HCT116 (cell line): ENCODE data around the gene RIMS4. TPM values are rescaled to one million over a fixed set of nuclear protein-coding genes. Genes with fewer than 3 reads are reported as not detected.
"Not testable (repeated sequence)": the region's sequence is repeated elsewhere in the genome, so short reads cannot be mapped to it uniquely, and the experiment has no call there.

Experiments used
- ATAC-seq: fragments of 200-7000 bp; cut with Tn5 transposase; 2 replicates; pipeline ENCODE4 v1.9.1; 2020; ENCODE audit warnings: mild to moderate bottlenecking, moderate library complexity
- BruUV-seq: library from RNA; stranded (reverse); fragments of 400-500 nt; replicated peaks from 2 replicates; lab custom pipeline; 2021; lab: Mats Ljungman, UMichigan
- CTCF ChIA-PET: fragments of 300-600 bp; sonication (Branson Sonifier 250); formaldehyde crosslinking; loops from one replicate; lab custom pipeline; 2021; ENCODE audit warnings: antibody characterized with exemption; lab: Charles Lee
- POLR2A ChIA-PET: fragments of 300-600, 350-600 bp; sonication (Branson Sonifier 250); formaldehyde crosslinking; loops from one replicate; lab custom pipeline; 2021; ENCODE audit warnings: antibody characterized with exemption; lab: Charles Lee
- RAD21 ChIA-PET, 2 experiments: fragments of 300-600 bp; sonication (Branson Sonifier 250); formaldehyde crosslinking; loops; one replicate each; lab custom pipeline; 2023; ENCODE audit warnings: low total read pairs in 2 of 2; ENCODE audit not compliant: uncharacterized antibody in 2 of 2, unreplicated experiment in 2 of 2, low non-redundant PET in 1 of 2; lab: Charles Lee
- DNase-seq: peaks from one replicate; pipeline ENCODE4 v3.0.0-alpha.2; 2010; ENCODE audit warnings: low read depth, low spot score
- H2AFZ ChIP-seq: fragments of 200-600 bp; shearing (Covaris generic), sonication (generic); 2 replicates; pipeline ENCODE4 v1.6.1; 2017; ENCODE audit warnings: low read depth, mixed run types, mixed read lengths, antibody characterized with exemption, low read length; ENCODE audit not compliant: poor library complexity, severe bottlenecking
- H3K27ac ChIP-seq: 2 replicates; pipeline ENCODE4 v1.5.1; 2012; ENCODE audit warnings: low read depth, low read length
- H3K27me3 ChIP-seq: fragments of 200-600 bp; sonication (generic); 2 replicates; pipeline ENCODE4 v1.6.1; 2016; ENCODE audit warnings: mixed run types, low read length, mixed read lengths; ENCODE audit not compliant: insufficient read depth
- H3K36me3 ChIP-seq, 2 experiments: fragments of 200-500 bp in 1 of 2; fragments of 200-600 bp in 1 of 2; sonication (Bioruptor generic) in 1 of 2; sonication (generic) in 1 of 2; 2 replicates each; pipeline versions ENCODE4 v1.5.1 to v1.6.1; 2014 to 2016; ENCODE audit warnings: low read length in 2 of 2, inconsistent platforms in 1 of 2, mixed read lengths in 1 of 2, mixed run types in 1 of 2; ENCODE audit not compliant: insufficient read depth in 2 of 2, control insufficient read depth in 1 of 2
- H3K4me1 ChIP-seq, 2 experiments: fragments of 200-600 bp in 1 of 2; sonication (generic) in 1 of 2; 2 replicates each; pipeline versions ENCODE4 v1.5.1 to v1.6.1; 2012 to 2017; ENCODE audit warnings: low read length in 2 of 2, inconsistent platforms in 1 of 2, mild to moderate bottlenecking in 1 of 2, mixed read lengths in 1 of 2, mixed run types in 1 of 2, moderate library complexity in 1 of 2; ENCODE audit not compliant: insufficient read depth in 2 of 2, control insufficient read depth in 1 of 2
- H3K4me2 ChIP-seq: fragments of 200-600 bp; sonication (generic); 2 replicates; pipeline ENCODE4 v1.6.1; 2017; ENCODE audit warnings: mixed run types, low read length, mixed read lengths
- H3K4me3 ChIP-seq, 2 experiments: fragments of 200-600 bp in 1 of 2; sonication (generic) in 1 of 2; replicated peaks in 1 of 2; 2 replicates each; pipeline ENCODE4 v1.5.1; 2011 to 2016; ENCODE audit warnings: low read length in 2 of 2, control low read depth in 1 of 2, low read depth in 1 of 2, mild to moderate bottlenecking in 1 of 2, mixed read lengths in 1 of 2, mixed run types in 1 of 2
- H3K79me2 ChIP-seq: fragments of 200-600 bp; sonication (generic); 2 replicates; pipeline ENCODE4 v1.6.1; 2017; ENCODE audit warnings: mild to moderate bottlenecking, mixed run types, low read length, moderate library complexity, mixed read lengths; ENCODE audit not compliant: insufficient read depth
- H3K9ac ChIP-seq: fragments of 200-600 bp; sonication (generic); 2 replicates; pipeline ENCODE4 v1.6.1; 2016; ENCODE audit warnings: low read length, mixed read lengths
- H3K9me2 ChIP-seq: fragments of 200-600 bp; sonication (generic), shearing (Covaris generic); 2 replicates; pipeline ENCODE4 v1.6.1; 2017; ENCODE audit warnings: mixed run types, mild to moderate bottlenecking, moderate library complexity; ENCODE audit not compliant: insufficient read depth
- H3K9me3 ChIP-seq, 2 experiments: fragments of 200-500 bp in 1 of 2; fragments of 200-600 bp in 1 of 2; sonication (Bioruptor generic) in 1 of 2; sonication (generic) in 1 of 2; 2 replicates each; pipeline ENCODE4 v1.6.1; 2014 to 2017; ENCODE audit warnings: low read length in 2 of 2, mixed read lengths in 2 of 2, inconsistent platforms in 1 of 2, low read depth in 1 of 2, mild to moderate bottlenecking in 1 of 2, mixed run types in 1 of 2, moderate library complexity in 1 of 2; ENCODE audit not compliant: control insufficient read depth in 1 of 2, insufficient read depth in 1 of 2
- H4K20me1 ChIP-seq: fragments of 200-600 bp; sonication (generic), shearing (Covaris generic); 2 replicates; pipeline ENCODE4 v1.6.1; 2017; ENCODE audit warnings: mixed run types, mild to moderate bottlenecking, moderate library complexity; ENCODE audit not compliant: insufficient read depth
- EZH2 ChIP-seq: fragments of 200-600 bp; sonication (generic); IDR thresholded peaks from 2 replicates; pipeline ENCODE4 v1.6.1; 2017; ENCODE audit warnings: antibody characterized with exemption, mixed run types
- JUND ChIP-seq: IDR thresholded peaks from 2 replicates; pipeline ENCODE4 v1.6.1; 2012
- POLR2A ChIP-seq: IDR thresholded peaks from 2 replicates; pipeline ENCODE4 v1.7.0; 2011; ENCODE audit warnings: borderline replicate concordance; ENCODE audit not compliant: insufficient read depth, insufficient read length; ENCODE audit errors: extremely low read depth
- YY1 ChIP-seq: IDR thresholded peaks from 2 replicates; pipeline ENCODE4 v1.6.1; 2011; ENCODE audit warnings: low read length, low read depth, moderate library complexity, mild to moderate bottlenecking; ENCODE audit not compliant: insufficient replicate concordance; ENCODE audit errors: extremely low read depth
- ZFX ChIP-seq: fragments of 450-650 bp; IDR thresholded peaks from 2 replicates; pipeline ENCODE4 v1.6.1; 2017
- ZNF274 ChIP-seq: fragments of 200-500 bp; sonication (Bioruptor generic); IDR thresholded peaks from 2 replicates; pipeline ENCODE4 v1.6.1; 2014; ENCODE audit warnings: mild to moderate bottlenecking, low read depth, low read length, inconsistent platforms
- intact Hi-C: fragments of 100-400 bp; cut with micrococcal nuclease; formaldehyde crosslinking; loops from 2 replicates; pipeline ENCODE4 v1.10.0; 2022
- total RNA-seq: library from RNA; stranded (reverse); gene quantifications from one replicate; pipeline ENCODE4 v1.2.1, GENCODE V29; 2021; ENCODE audit not compliant: unreplicated experiment
- TF ChIP-seq, protein P1 (sequence below): IDR thresholded peaks from 2 replicates; pipeline ENCODE4 v1.6.1; 2011; ENCODE audit warnings: mild to moderate bottlenecking, low read length, moderate library complexity; ENCODE audit not compliant: insufficient replicate concordance; ENCODE audit errors: extremely low read depth
- TF ChIP-seq, protein P2 (sequence below): IDR thresholded peaks from 2 replicates; pipeline ENCODE4 v1.6.1; 2012; ENCODE audit warnings: low read depth
- TF ChIP-seq, protein P3 (sequence below): IDR thresholded peaks from 2 replicates; pipeline ENCODE4 v1.6.1; 2012

Gene RIMS4
- total RNA-seq, 1 experiment from 2014 or later = 0.05 TPM

DNA sequence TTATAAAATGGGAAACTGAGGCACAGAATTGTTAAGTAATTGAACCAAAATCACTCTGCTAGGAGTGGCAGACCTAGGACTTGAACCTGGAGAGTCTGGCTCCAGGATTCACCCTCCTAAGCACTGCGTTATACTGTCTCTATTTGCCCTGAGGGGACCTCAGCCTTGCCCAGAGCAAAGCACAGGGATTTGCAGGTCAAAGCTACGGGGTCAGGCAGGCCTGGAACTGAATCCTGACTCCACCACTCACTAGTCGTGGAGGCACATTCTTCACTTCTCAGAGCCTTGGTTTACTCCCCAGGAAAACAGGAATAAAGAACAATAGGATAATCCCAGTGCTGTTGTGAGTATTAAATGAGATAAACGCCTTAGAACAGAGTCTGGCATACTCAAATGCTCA is 45.3 kb downstream of the RIMS4 start:
- ChIA-PET POLR2A (no interaction called here), RAD21 (no interaction called here), CTCF (no interaction called here)
- H3K9ac ChIP-seq = no peak overlapping the region
- H4K20me1 ChIP-seq = no peaks in the 10 kb centered on the region
- intact Hi-C loops = no loop called here
- no TSS peak for BruUV-seq
- H3K4me3 ChIP-seq = no peak overlapping the region
- no peaks in the 10 kb centered on the region for H3K79me2 ChIP-seq
- no peaks in the 10 kb centered on the region for H3K9me2 ChIP-seq
- DNase-seq = no peak
- H3K4me2 ChIP-seq = no peak overlapping the region
- no peak for ATAC-seq
- H3K27me3 ChIP-seq = peaks cover 39% of the 10 kb centered on the region
- no peak overlapping the region for H3K27ac ChIP-seq
- H2AFZ ChIP-seq = no peak overlapping the region
- TF ChIP-seq YY1 = no peak
- no peak for TF ChIP-seq ZNF274
- TF ChIP-seq POLR2A = no peak
- TF ChIP-seq, protein P1, sequence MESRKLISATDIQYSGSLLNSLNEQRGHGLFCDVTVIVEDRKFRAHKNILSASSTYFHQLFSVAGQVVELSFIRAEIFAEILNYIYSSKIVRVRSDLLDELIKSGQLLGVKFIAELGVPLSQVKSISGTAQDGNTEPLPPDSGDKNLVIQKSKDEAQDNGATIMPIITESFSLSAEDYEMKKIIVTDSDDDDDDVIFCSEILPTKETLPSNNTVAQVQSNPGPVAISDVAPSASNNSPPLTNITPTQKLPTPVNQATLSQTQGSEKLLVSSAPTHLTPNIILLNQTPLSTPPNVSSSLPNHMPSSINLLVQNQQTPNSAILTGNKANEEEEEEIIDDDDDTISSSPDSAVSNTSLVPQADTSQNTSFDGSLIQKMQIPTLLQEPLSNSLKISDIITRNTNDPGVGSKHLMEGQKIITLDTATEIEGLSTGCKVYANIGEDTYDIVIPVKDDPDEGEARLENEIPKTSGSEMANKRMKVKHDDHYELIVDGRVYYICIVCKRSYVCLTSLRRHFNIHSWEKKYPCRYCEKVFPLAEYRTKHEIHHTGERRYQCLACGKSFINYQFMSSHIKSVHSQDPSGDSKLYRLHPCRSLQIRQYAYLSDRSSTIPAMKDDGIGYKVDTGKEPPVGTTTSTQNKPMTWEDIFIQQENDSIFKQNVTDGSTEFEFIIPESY = no peak
- TF ChIP-seq, protein P2, sequence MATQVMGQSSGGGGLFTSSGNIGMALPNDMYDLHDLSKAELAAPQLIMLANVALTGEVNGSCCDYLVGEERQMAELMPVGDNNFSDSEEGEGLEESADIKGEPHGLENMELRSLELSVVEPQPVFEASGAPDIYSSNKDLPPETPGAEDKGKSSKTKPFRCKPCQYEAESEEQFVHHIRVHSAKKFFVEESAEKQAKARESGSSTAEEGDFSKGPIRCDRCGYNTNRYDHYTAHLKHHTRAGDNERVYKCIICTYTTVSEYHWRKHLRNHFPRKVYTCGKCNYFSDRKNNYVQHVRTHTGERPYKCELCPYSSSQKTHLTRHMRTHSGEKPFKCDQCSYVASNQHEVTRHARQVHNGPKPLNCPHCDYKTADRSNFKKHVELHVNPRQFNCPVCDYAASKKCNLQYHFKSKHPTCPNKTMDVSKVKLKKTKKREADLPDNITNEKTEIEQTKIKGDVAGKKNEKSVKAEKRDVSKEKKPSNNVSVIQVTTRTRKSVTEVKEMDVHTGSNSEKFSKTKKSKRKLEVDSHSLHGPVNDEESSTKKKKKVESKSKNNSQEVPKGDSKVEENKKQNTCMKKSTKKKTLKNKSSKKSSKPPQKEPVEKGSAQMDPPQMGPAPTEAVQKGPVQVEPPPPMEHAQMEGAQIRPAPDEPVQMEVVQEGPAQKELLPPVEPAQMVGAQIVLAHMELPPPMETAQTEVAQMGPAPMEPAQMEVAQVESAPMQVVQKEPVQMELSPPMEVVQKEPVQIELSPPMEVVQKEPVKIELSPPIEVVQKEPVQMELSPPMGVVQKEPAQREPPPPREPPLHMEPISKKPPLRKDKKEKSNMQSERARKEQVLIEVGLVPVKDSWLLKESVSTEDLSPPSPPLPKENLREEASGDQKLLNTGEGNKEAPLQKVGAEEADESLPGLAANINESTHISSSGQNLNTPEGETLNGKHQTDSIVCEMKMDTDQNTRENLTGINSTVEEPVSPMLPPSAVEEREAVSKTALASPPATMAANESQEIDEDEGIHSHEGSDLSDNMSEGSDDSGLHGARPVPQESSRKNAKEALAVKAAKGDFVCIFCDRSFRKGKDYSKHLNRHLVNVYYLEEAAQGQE = no peak
- TF ChIP-seq EZH2 = no peak
- TF ChIP-seq JUND = no peak
- TF ChIP-seq, protein P3, sequence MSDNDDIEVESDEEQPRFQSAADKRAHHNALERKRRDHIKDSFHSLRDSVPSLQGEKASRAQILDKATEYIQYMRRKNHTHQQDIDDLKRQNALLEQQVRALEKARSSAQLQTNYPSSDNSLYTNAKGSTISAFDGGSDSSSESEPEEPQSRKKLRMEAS = no peak
- TF ChIP-seq ZFX = no peak
- no peaks in the 10 kb centered on the region for H3K36me3 ChIP-seq
- H3K4me1 ChIP-seq = 0 out of 4 replicates have a peak, but pooled peaks cover 0 to 8% of the 10 kb centered on the region in 2 experiments
- H3K9me3 ChIP-seq = no peaks in the 10 kb centered on the region

DNA sequence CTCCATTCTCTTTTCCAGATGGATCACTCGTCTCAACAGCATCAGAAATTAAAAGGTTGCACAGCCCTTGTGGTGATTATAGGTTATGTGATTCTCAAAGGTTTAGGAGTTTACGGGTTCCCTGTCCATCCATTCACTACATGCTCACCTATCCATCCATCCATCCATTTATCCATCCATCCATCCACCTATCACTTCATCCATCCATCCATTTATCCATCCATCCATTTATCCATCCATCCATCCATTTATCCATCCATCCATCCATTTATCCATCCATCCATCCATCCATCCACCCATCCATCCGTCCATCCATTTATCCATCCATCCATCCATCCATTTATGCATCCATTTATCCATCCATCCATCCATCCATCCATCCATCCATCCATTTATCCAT is 46.5 kb downstream of the RIMS4 start:
- H3K79me2 ChIP-seq, DNase-seq, H3K4me1 ChIP-seq, H2AFZ ChIP-seq, H3K4me2 ChIP-seq, H3K27ac ChIP-seq, H3K9me3 ChIP-seq, BruUV-seq, H4K20me1 ChIP-seq, POLR2A ChIA-PET, ATAC-seq, RAD21 ChIA-PET, H3K9ac ChIP-seq, intact Hi-C loops, H3K36me3 ChIP-seq, H3K9me2 ChIP-seq, H3K4me3 ChIP-seq: not testable (repeated sequence)
- CTCF ChIA-PET = interaction anchor here (1.3 kb wide), 1 partner anchor 17 kb away, joined by 3 read pairs; no protein-coding TSS in a partner anchor
- peaks cover 34% of the 10 kb centered on the region for H3K27me3 ChIP-seq
